Glomerular endothelial cell (primary cell): ENCODE results near the gene PEX3. TPM values are rescaled to one million over a fixed set of nuclear protein-coding genes. Genes with fewer than 3 reads are reported as not detected.

Experiments used
- DNase-seq: peaks from one replicate; pipeline ENCODE4 v3.0.0-alpha.2; 2011; ENCODE audit warnings: low read depth, low spot score; ENCODE audit errors: extremely low read depth
- total RNA-seq: library from RNA; depleted of rRNA; stranded (reverse); fragments of >200 nt; gene quantifications from 2 replicates; pipeline ENCODE4 v1.2.3, GENCODE V29; 2015

PEX3 gene
- total RNA-seq, 1 donor from 2014 or later: 9.3 TPM

DNA sequence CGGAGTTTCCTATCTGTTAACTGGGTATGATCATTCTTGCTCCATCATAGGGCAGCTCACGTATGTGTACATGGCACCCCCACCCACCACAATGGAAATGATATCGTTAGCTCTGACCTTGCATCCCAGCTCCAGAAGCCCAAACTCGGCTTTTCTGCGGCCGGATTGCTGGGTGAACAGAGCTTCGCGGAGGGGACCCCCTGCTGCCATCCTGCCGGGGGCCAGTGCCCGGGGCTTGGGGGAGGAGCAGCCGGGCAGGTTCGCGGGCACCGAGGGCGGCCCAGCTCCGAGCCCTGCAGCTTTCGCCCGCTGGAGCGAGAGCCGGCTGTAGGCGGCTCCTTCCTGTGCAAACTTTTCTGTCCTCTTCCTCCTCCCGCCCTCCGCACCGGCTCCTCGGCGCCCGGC lies 85.9 kb downstream of the PEX3 start:
- DNase-seq: no peak

- no peak for DNase-seq
These were observed 86.5 kb downstream of the PEX3 start for GRCh38 chr6:143536866-143537691.

GRCh38 chr6:143538374-143538773 lies 87.8 kb downstream of the PEX3 start:
- no peak for DNase-seq

DNA sequence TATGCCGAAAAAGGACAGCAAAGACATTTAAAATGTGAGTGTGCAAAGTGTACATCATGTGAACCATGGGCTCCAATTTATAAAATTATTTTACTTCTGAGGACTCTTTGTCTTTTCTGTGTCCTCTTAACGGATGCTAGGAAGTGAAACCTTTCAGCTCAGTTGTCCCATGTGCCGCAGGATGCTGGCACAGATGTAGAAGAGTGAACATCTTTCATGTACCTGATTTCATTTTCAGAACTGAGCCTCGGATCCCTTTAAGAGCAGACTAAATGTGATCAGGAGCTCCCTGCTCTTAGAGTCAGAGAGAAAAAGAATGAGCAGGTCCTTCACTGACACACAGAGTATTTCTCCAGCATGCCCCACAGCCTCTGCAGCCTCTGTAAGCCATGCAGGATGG lies 88.5 kb downstream of the PEX3 start:
- no peak for DNase-seq

DNA sequence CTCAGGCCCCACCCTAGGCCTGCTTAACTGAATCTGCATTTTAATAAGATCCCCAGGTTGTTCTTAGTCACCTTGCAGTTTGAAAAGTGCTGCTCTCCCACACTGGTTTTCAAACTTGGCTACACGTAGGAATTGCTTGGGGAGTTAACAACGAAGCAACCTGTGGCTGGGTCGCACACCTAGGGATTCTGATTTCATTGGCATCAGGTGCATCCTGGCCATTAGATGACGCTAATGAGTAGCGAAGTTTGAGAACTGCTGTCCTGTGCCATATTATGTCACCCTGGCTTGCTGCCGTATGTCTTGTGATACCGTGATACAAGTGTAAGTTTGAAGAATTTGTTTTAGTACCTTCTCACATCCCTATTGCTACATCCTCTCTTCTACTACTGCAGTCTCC lies 89.1 kb downstream of the PEX3 start:
- DNase-seq: no peak

- DNase-seq: no peak
These were observed 89.6 kb downstream of the PEX3 start for GRCh38 chr6:143540192-143540591.

Other genes with a start within 250 kb of the PEX3 start
- gene ADAT2, start 110 bp upstream of the PEX3 start, total RNA-seq: 2.6 and 7.1 TPM in 2 replicates
- 52.1 and 74.3 TPM in 2 replicates for gene FUCA2, start 60.9 kb downstream of the PEX3 start, total RNA-seq
- gene PHACTR2, start 227.2 kb downstream of the PEX3 start, total RNA-seq: 121 and 133 TPM in 2 replicates